NCI-H82 treated with DMSO at 0.1 percent for 48 hours (cell line): ENCODE results near the gene PPM1H.

ENCODE experiments used
- DNase-seq: peaks from one replicate; lab custom pipeline; 2025; ENCODE audit not compliant: unreplicated experiment; lab: John Stamatoyannopoulos, UW

PPM1H gene

DNA sequence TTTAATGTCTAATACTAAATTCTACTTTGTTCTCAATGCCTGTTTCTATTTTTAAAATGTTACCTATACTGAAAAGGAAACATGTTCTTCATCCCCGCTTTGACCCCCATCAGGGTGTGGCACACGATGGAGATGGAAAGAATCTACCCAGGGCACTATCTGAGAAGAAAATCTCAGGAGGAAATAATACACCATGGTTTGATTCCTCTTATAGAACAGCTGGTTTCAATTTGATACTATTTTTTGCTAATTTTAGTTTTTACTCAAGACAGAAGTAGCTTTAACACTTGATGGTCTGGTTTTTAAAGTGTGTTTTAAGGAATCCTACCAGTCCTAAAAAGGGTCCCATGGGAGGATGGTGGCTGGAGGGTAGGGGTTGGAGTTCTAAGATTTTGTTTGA lies 56.7 kb downstream of the PPM1H start:
- no peak for DNase-seq

DNA sequence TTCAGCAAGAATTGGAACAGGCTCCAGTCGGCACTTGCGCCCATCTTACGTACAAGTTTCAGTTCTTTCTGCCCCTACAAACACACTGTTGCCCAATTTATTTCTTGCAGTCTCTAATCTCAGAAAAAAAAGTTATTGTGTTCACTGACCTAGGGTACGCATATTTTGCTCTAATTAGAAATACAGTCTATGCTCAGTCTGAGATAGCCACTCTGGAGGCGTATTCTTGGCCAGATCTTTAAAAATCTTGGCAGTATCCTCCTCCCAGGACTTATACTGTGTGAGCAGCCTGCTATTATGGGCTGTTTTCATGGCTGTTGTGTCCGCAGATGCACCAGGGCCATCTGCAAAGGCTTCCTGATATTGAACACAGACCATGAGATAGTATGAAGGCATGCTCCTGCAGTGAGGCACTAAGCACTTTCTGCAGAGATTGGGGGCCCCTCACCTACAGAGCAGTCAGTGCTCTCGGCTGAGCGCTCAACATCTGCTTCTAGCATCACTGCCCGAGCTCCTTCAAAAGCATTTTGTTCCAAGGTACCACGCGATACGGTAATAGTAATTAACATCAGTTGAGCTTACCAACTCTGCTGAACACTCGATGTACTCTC lies 57.9 kb downstream of the PPM1H start:
- no peak for DNase-seq

DNA sequence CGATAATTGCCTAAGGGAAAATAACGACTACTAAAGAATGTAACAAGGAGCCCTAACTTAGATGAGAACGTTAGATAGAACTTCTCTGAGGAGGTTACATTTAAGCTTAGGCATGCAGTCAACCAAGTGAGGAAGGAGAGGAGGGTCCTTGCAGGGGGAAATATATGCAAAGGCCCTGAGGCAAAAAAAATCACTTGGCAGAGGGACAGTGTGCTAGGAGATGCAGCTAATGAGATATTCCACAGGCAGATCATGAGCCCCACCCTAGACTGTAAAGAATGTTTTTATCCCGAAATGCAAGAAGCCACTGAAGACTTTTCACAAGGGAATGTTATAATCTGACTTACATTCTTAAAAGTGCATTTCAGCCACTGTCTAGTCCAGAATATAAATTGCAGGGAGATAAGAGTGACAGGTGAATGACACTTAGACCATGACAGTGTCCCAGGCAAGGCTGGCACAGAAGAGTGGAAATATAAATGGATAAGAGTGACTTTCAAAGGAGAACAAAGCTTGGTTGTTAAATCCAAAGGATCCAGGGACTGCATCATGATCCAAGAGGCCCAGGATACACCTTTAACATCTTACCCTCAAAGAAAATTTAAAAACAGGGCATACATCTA lies 61.0 kb downstream of the PPM1H start:
- DNase-seq, result no peak

DNA sequence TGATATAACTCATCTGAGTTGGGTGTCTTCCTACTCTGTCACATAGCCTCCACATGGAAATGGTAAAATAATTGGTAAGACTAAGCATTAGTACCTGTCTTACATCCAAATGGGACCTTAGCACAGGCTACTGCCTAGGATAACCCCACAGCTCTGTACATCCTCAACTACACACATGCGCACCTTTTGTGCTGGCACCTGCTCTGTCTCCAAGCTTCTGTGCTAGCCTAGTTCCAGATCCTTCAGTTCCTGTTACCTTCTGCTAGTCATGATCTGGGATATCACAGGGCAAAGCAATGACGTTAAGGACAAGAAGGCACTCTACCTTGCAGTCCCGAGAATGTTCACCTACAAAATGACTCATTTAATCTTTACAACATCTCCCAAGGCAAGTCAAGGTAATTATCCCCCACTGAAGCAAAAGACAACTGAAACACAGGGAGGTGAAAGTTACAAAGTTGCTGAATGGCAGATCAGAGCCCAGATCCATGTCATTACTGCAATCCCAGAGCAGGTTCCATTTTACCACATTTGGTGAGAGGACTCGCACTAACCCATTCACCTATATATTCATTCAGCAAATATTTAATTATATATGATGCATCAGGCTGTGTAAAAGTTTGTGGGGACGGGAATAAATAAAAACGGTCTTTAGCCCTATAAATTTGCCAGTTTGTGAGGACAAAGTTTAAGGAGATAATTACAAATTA lies 61.7 kb downstream of the PPM1H start:
- no peak for DNase-seq

DNA sequence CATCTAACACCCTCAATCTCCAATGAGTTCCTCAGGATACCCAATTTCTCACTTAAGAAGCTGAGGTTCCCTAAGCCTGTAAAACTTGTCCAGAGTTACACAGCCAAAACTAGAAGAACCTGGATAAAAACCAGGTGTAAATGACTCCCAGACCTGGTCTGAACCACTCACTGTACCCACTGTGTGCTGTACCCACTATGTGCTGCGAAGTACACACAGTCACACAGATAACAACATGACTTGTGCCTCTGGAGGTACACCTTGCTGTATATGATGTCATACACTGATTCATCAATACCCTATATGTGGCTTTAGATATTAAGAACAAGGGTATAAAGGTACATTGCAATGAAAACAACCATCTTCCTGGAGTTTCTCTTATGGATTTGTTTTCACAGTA lies 66.1 kb downstream of the PPM1H start:
- DNase-seq, result no peak

DNA sequence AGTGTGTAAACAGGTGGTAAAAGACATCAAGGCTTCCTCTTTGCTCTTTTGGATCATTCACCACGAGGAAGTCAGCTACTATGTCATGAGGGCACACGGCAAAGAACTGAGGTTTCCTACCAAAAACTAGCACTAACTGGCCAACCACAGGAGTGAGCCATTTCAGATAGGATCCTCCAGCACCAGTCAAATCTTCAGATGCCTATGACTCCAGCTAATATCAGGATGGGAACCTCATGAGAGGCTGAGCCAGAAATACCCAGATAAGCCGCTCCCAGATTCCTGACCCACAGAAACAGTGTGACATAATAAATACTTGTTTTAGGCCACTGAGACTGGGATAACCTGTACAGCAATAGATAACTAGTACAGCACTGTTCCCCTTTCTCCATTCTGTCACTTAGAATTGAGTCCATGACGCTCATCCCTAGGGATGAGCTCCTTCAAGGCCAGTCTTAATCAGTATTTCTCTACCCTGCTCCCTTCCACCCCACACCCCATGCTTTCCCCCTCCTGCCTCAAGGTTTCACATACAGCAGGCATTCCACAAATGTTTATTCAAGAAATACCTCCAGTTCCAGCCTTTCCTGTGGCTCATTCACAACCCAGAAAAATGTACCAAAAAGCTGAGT lies 68.4 kb downstream of the PPM1H start:
- no peak for DNase-seq

DNA sequence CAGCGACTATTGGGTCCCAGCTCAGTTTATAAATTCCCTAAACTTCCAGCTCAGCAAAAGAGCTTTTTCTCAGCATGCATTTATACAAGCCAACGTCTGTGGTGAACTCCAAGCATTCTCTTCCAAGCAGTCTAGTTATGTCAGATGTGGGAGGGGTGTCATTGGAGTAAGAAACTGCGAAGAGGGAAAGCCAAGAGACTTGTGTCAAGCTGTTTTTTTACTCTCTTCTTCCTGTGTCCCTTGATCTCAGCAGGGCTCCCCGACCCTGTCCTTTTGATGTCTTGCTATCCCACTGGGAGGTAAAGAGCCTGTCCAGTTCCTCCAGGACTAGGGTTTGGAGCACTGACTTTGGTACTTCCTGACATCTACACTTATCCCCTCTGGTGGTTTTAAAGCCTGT lies 69.0 kb downstream of the PPM1H start:
- DNase-seq, result no peak

DNA sequence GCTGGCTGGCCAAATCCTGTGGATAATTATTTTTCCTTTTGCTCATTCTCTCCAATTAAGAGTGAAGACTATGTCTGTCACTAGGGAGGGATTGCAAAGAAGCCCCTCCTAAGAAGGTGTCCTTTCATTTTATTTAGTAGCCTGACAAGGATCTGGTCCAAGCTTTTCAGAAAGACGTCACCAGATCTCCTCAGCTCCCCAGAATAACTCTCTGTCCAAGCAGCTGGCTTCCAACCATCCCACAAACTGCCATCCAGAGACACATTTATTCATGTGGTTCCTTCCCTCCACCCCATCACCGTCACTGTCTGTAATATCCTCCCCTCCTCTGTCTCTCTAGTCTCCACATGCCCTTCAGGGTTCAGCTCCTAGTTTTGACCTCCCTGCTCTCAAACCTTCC lies 69.9 kb downstream of the PPM1H start:
- no peak for DNase-seq

DNA sequence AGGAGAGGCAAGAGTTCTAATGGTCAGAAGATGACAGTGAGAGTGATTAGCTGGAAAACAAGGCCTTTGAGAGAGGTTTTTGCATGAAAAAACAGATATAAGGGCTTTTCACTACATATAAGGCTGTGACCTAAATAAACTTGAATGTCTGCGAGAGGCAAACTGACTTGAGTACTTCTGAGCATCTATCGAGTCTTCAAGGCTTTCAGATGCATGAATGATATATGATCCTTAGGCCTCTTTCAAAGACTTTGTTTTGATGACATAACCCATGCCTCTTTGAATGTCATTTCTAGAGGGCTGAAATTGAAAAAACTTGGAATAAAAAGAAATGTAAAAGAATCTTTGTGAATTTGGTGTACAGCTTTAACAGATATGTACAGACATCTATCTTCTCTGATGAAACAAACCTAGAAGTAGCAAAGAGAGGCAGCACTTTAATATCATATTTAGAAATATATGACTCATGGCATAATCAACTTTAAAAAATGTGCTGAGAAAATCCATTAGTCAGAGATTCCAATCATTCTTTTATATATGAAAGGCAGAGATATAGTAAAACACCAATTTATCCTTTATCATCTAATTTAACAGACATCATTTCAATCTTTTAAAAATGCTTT lies 72.6 kb downstream of the PPM1H start:
- DNase-seq, result no peak

DNA sequence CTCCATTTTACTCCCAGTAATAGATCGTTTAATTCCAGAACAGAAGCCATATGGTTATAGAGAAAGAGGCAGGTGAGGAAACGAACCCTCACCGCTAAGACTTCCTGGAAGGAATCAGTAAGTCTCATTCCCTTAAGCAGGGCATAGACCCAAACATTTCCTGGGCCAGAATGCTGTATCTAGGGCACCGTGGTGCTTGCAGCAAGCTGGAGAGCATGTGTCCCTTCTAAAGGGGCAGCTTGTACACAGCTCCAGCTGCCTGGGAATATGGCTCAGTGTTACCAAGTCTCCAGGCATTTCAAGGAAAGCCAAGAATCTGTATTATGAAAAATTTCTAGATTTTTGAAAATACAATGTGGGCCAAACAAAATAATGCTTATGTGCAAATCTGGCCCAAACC lies 73.4 kb downstream of the PPM1H start:
- DNase-seq, result no peak

DNA sequence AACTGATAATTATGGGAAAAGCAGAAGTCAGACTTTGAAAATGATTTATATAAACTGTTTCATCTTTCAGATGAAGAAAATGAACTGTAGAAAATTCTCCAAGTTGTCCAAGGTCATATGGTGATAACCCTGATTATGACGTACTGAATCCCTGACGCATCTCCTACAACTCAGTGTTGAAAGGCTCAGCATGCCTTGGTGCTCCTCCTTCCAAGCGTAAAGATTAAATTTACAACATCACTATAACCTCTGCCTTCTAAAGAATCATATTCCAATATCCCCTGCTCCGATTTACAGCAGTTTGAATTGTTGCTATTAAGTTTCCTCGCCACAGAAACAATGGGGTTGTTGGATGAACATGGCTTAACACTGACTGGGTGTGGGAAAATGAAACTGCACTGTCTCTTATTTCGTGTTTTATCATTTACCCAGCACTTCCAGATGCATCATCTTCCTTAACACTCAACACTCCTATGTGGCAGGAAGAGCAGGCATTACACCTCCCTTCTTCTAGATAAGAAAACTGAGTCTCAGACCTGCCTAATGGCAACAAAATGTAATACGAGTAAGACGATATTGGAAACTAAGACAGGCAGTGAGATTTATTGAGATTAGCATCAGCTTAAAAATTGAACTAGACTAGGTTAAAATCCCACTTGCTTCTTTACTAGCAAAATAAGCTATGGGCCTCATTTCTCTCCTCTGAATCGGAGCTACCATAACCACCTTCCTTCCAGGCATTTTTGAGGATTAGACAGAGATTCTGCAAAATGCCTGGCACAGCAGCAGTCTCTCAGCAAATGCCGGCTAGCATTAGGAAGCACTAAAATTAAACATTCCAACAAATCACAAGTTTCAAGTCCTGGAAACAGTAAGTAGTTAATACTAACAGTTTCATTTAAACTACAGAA lies 74.2 kb downstream of the PPM1H start:
- no peak for DNase-seq

DNA sequence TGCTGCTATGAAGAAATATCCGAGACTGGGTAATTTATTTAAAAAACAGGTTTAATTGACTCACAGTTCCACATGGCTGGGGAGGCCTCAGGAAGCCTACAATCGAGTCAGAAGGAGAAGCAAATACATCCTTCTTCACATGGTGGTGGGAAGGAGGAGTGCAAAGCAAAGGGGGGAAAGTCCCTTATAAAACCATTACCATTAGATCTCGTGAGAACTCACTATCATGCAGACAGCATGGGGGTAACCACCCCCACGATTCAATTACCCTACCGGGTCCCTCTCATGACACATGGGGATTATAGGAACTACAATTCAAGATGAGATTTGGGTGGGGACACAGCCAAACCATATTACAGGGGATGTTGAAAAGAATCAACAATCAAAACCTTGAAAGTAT lies 74.9 kb downstream of the PPM1H start:
- DNase-seq, result no peak

DNA sequence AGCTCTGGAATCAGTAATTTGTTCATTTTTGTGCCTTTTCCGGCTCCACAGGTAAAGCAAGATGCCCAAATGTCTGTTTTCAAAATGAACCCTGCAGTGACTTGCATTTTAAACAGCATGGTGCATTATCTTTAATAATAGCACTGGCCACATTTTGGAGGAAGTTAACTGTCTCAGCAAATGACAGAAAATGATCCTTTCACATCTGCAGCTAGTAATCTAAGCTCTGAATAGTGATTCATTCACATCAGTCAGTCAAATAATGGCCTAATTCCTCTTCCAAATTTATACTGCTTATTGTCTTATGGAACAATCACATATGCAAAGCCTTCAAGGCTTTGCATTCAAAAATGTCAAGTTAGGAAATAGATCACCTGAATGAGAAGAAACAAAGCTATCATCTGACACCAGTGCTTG lies 75.6 kb downstream of the PPM1H start:
- no peak for DNase-seq

DNA sequence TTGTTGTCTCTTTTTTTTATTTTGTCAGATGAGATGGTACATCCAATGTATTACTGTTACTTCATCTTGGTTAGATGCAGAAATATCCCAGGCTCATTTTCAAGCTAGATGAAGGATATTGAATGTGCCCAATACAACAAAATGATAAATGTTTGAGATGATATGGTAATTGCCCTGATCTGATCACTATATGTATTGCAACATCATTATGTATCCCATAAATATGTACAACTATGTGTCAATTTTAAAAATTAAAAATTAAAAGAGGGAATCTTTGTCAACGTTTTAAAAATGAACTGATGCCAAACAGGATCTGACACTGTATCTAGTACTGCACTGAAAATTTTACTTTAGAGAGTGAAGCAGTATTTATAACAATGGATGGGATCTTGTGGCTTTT lies 78.5 kb downstream of the PPM1H start:
- no peak for DNase-seq

DNA sequence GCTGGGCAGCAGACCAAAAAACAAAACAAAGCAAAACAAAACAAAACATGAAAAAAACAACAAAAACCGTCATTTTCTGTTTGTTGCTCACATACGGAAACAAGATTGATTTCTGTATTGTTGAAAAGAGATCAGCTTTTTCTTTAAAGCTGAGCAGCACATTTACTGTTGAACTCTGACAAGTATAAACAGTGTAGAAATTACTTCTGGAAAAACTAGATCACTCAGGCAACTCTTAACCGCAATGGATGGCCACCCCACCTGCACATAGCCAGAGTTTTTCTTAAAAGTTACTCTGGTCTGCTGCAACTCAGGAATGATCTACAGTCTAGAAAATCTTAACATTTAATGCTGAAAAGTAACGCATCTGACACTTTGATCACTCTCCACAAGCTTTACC lies 80.9 kb downstream of the PPM1H start:
- DNase-seq, result no peak

DNA sequence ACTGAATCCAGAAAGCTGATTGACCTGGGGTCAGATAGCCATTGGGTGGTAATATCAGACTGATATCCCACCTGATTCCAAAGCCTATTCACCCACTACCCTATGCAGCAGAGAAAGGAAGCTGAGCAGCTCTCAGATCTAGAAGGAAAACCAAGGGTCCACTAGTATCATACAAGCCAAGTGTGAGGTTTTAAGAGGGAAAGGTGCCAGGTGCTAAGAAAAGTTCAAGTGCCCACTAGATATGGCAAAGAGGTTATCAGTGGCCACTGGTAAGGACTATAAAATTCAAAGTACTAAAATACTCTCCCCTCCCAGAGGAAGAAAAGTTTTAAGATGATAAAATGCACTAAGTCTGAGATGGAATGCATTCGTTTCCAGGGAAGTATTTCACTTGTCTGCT lies 85.6 kb downstream of the PPM1H start:
- no peak for DNase-seq

DNA sequence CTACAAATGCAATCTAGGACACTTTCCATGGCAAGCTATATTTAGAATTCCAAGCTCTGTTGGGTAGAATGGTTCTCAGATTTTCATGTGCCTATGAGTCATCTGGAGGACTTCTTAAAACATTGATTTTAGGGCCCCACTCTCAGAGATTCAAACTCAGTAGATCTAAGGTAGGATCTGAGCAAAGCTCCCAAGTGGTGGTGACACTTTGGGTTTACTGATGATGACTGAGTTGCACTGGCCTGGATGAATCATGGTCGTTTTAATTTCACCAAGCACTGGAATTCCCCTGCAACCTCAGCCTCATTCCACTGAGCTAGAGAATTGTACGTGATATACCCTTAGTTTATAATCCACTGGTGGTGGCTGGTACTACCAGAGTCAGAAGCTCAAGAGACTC lies 86.5 kb downstream of the PPM1H start:
- no peak for DNase-seq

DNA sequence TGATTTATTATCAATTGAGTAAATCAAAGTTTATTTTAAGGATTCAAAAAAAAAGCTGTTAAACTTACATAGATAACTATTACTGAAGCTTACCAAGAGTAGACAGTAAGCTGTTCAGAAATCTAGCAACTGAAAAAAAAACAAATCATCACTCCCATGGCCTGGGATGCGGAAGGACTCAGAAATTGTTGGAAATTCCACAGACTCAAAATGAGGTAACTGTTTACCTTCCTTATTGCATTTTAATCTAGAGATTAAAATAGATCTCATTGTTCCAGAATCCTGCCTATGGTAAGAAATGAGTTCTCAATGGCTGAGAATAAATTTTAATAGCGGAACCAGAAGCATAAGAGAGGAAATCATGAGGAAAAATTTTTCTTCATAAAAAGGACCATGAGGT lies 87.2 kb downstream of the PPM1H start:
- DNase-seq, result no peak

DNA sequence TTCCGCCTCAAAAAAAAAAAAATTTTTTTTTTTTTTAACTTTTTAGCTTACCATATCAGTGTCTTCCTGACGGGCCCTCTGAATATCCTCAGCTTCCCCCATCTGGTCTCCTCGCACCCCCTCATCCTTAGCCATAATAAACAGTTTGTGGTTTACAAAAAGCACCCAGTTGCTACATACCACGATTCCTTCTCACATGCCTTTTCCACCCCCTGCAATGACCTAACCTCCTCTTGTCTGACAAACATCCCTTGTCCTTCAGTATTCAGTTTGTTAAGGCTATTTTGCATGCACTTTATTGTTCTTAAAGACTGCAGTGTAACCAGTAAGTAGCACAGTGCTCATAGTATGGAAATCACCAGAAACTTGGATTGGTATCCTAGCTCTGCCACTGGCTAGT lies 88.5 kb downstream of the PPM1H start:
- no peak for DNase-seq

DNA sequence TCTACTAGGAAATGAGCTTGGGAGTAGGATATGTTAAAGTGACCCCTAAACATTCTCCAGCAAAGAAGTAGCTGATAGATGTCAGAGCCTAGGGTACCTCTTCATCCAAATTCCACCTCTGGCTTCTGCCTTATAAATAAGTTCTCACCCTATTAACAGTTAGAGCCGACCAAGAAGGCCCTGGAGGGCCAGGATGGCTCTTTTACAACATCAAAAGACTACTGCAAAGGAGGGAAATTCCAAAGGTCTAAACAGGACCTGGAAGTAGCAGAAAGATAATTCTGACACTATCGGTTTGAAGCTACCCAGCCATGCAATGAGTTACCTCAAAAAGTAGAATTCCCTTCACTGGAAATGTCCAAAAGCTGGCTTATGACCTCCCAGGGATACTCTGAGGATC lies 90.0 kb downstream of the PPM1H start:
- no peak for DNase-seq

DNA sequence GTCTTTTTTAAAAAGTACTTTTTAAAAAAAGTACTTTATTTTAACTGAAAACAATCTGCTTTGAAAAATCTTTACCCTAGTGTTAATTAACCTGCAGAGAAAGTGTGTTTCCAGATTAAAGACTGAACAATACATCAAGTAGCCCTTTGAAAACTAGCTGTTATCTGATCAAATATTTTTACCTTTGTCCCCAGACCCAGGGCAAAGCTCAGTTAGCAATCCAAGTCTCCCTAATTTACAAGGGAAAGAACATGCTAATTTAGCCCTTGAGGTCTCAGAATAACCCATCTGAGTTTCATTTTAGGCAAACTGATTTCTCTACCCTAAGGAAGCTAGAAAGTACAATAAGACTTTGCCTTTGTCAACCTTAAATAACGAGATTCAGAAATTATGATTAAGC lies 91.2 kb downstream of the PPM1H start:
- DNase-seq, result no peak
